Stimulated activated CD8-positive, alpha-beta memory T cell treated with anti-CD3 and anti-CD28 coated beads, Interleukin-15, amount 100 ng/mL, for 48 hours (primary cell): ENCODE results near the gene NPC1.
"Not testable (repeated sequence)": the region's sequence is repeated elsewhere in the genome, so short reads cannot be mapped to it uniquely, and the experiment has no call there.

ENCODE experiments used
- DNase-seq, 2 donors: peaks; one replicate each; pipeline ENCODE4 v3.0.0-alpha.2; 2020; ENCODE audit warnings: low read depth in 2 of 2

NPC1 gene

GRCh38 chr18:23609390-23610023, 23.2 kb upstream of the NPC1 start:
- no peak for DNase-seq

DNA sequence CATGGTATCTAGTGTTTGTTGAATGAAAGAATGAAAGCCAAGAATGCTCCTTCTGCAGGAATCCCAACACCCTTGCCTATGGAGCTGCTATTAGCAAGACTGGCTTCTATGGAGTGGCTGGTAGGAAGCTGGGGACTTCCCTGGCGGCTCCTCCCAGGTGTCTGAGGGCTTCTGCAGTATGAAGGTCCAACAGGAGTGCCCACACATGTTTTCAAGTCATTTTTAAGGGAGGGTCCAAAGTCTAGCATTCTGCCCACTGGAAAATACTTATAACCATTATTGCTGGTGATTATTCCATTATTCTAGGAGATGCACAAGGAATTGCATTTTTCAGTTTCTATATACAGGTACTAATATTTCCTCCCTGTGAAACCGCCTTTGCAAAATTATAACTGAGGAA, 21.9 kb upstream of the NPC1 start:
- DNase-seq = no peak

DNA sequence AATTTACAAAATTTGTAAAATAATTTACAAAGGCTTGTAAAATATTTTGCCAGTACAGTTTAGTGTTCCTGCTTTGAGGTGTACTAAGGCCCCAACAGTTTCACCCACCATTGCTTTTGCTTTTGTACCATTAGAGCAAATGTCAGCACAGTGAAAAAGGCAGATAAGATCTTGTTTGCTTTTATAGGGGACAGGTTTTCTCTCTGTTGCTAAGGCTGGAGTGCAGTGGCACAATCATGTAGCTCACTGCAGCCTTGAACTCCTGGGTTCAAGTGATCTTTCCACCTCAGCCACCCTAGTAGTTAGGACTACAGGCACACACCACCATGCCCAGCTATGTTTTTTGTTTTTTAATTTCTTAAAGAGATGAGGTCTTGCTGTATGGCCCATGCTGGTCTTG, 19.6 kb upstream of the NPC1 start:
- no peak for DNase-seq

- no peak for DNase-seq
Measured at GRCh38 chr18:23599809-23600208, 13.5 kb upstream of the NPC1 start.

DNA sequence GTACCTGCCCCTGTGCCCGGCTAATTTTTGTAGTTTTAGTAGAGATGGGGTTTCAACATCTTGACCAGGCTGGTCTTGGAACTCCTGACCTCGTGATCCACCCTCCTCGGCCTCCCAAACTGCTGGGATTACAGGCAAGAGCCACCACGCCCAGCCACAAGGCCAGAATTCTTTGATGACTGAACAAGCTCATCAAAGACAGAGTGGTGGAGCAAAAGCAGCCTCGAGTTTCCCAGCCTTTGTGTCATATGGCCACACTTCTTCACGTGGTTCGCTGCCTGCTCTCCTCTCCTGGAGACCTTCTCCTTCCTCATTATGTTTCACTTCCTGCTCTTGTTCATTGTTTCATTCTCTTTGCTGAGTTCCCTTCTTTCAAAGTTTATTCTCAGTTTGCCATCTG, 9.9 kb upstream of the NPC1 start:
- DNase-seq = no peak

DNA sequence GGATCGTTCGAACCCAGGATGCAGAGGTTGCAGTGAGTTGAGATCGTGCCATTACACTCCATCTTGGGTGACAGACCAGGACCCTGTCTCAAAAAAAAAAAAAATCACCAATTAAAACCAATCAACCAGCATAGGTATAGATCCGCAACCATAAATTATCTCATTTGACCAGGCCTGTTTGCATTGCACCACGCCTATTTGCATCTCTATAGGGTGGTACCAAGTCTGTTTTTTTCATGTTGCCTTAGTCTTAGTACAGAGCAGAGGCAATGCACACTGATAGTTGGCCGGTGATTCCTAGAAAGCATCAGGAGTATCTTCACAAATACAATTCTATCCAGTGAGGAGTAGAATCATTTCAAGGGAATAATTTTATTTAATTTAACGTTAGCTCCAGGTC, 9.3 kb upstream of the NPC1 start:
- no peak for DNase-seq

- DNase-seq = no peak
Measured at GRCh38 chr18:23593720-23594119, 7.4 kb upstream of the NPC1 start.

- no peak for DNase-seq
Measured at GRCh38 chr18:23592911-23593310, 6.6 kb upstream of the NPC1 start.

DNA sequence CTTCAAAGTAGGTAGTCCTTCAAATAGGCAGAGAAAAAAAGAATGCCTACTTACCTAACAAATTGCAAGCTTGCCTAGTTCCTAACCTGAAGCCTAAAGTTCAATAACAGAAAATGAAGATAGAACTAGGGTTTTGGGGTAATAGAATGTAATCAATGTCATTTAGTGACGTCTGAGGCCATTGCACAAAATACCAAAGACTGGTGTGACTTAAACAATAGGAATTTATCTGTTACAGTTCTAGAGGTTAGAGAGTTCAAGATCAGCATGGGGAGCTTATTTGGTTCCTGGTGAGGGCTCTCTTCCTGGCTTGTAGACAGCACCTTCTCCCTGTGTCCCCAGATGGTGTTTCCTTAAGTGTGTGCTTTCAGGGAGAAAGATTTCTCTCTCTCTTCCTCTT, 4.7 kb upstream of the NPC1 start:
- no peak for DNase-seq

- no peak for DNase-seq
Measured at GRCh38 chr18:23588836-23589560, 2.7 kb upstream of the NPC1 start.

DNA sequence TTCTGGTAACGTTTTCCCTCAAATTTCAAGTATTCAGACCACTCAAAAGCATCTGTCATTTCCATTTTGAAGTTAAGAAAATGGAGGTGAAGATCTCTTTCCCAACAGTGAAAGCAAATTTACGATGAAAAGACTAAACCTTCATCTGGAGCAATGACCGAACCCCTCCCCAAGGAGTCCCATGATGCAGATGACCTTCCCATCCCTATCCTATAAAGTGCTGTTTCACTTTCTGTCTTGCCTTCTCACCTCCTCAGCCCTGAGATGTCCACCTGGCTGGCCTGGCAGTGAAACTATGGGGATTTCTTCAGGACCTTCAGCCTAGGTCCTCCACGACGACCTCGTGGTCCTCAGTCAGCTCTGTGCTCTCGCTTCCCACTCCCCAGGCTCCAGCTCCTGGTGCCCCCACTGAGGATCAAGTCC, 925 bp upstream of the NPC1 start:
- DNase-seq = no peak

GRCh38 chr18:23585897-23586248, 433 bp downstream of the NPC1 start:
- no peak for DNase-seq

DNA sequence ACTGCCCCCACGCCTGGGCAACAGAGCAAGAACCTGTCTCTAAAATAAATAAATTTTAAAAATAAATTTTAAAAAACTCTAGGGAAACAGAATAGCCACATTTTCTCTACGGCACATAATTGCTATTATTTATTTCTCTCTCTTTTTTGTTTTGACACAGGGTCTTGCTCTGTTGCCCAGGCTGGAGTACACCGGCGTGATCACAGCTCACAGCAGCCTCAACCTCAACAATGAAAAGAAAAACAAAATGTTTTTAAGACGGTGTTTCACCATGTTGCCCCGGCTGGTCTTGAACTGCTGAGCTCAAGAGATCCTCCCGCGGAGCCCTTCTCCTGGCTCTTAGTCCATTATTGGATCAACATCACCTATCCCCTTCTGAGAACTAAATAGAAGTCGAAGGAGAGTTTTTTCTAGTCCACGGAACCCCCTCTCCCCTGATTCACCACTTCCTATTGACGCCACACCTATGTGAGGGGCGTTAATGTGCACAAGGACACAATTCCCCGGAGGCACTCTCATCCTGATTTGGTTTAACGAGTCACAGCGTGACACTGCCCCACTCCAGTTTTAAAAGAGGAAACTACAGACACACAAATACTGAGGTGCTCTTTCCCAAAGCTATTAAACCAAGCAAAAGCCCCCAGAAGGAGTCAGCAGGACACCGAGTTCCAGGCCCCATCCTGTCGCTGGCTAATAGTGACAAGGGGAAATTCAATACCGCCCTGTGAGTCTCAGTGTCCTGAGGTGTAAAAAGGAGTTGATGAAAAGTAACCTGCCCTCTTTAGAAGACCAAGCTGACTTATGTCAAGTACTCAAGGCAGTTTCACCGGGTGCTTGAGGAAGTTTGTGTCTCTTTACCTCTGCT, 1.1 kb downstream of the NPC1 start:
- DNase-seq = no peak

DNA sequence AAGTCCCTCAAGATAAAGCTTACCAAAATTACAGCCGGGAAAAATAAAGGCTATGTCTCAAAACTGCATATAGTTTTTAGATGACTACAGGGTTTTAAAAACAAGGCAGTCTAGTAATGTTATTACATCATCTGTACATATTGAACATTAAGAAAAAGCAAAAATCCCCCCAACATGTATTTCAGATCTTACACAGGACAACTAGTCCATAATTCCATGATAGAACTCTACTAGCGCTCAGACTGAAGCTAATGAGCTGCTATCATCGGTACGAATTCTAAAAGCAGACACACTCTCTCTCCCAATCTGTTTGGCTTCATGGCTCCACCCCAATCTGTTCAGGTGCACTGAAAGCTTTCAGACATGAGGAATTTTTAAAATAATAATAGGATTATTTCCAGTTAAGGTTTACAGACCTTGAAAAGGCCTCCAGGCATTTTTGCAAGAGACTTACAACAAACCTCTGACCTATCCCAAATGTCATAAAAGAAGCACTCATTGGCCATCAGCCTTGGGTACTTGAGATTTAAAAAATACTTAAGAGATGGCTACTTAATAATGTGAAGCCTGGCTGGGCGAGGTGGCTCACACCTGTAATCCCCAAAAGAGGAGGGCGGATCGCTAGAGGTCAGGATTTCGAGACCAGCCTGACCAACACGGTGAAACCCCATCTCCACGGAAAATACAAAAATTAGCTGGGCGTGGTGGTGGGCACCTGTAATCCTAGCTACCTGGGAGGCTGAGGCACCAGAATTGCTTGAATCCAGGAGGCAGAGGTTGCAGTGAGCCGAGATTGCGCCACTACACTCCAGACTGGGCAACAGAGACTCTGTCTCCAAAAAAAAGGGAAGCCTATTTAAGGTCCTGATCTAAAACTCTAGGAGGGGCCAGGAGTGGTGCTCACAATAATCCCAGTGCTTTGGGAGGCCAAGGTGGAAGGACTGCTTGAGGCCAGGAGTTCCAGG, 2.0 kb downstream of the NPC1 start:
- DNase-seq = no peak

DNA sequence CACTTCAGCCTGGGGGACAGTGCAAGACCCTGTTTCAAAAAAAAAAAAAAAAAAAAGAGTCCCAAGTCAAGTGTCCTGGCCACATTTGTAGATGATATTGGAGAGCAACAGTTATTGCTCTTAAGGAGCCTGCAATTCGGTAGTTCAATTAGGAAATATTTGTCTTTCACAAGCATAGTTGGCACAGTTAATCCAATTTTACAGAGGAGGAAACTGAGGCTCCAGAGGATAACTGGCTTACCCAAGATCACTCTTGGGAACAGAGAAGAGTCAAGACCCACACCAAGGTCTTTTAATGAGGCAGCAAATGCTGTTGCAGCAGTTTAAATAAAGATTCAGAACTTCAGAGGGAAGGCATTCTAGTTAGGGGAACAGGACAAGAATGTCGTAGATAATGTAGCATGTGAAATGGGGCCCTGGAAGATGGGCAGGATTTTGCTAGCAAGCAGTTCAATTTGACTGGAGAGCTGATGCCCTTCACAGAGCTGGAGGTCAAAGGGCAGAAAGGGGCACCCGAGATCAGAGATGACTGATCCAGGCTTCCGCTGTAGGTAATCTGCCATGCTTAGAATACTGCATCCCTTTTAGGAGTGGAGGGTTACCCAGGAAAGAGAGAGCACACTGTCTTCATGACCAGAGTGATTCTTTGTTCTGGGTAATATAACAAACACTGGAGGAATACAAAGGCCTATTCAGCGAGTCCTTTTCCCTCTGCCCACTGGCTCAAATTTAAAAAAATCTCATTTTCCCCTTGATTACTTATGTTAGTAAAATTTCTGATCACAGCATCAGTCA, 3.0 kb downstream of the NPC1 start:
- no peak for DNase-seq

DNA sequence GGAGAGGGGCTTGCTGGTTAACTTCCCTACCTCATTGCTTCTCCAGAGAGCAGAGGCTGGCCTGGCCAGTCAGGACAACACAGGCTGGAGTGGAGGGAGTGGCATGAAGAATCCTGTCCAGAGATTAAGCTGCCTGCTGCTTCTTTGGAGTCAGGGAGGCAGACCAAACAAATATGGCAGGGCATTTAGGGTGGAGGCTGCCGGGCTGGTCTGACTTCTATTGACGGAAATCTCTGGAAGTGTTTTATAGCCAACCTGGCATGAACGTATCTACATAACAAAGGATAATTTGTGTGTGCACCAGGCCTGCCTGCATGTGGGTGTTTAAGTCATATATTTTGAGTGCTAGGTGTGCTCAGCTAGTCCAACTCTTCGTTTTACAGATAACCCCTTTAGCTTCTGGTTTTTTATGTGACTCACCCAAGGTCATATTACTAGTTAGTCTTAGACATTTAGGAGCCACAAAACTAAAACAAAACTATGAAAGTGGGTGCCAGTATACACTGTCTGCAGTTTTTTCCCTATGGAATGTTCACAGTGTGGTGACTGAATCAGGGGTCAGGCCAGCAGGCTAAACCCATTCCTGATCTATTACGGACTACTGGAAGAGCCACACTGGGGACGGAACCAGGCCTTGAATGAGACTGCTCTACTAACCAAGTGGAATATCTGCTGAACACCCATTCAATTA, 5.5 kb downstream of the NPC1 start:
- no peak for DNase-seq

DNA sequence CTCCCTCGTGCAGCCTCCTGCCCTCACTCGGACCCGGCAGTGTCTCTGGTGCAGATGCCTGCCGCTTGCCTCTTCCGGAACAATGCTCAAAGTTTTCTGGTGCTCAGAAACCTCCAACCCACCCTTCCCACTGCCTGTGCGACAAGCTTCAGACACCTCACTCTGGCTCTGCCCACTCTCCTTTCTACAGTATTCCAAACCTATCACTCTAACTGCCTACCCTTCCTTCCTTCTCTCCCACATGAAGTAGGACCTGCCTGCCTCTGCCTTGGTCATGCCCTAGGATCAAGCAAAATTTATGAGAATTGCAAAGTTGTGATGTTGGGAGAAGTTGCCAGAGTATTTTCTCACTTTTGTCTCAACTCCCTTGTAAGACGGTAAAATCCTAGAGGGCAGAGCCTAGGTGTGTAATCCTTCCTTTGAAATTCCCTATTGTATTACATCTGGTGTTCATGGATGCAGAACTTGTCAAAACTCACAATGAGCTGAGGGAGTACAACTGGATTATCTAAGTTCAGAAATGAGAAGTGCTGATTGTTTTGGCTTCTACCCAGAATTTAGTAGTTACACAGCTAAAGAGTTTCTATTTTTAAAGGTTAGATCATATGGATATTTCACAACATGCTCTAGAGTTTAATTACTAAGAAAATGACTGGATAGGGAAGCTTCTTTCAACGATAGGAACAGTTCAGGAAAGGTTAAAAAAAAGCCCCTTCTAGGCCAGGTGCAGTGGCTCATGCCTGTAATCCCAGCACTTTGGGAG, 7.2 kb downstream of the NPC1 start:
- DNase-seq = no peak

DNA sequence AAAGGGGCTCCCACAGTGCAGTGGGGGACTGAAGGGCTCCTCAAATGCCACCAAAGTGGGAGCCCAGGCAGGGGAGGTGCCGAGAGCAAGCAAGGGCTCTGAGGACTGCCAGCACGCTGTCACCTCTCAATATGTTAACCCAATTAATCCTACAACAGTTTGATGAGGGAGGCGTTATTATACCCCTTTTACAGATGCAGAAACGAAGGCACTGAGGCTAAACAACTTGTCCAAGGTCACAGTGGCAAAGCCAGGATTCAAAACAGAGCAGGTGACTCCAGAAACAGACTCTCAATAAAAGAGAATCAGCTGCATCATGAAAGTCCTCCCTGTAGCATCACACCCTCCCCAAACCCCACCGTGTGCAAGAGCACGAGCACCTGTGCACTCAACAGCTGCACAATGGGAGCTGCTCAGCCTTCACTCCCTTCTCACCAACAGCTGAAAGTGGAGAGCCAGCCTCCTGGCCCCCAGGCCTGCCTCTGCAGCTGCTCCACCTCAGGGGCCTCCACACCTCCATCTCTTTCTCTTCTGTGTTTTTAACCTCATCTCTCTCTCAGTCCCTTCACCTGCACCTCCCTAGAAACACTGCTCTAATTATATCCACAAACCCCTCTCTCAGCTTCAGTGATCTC, 8.1 kb downstream of the NPC1 start:
- no peak for DNase-seq

GRCh38 chr18:23577521-23577920, 8.8 kb downstream of the NPC1 start:
- not testable (repeated sequence) for DNase-seq
